ENCODE data around the gene GPR141.

DNA sequence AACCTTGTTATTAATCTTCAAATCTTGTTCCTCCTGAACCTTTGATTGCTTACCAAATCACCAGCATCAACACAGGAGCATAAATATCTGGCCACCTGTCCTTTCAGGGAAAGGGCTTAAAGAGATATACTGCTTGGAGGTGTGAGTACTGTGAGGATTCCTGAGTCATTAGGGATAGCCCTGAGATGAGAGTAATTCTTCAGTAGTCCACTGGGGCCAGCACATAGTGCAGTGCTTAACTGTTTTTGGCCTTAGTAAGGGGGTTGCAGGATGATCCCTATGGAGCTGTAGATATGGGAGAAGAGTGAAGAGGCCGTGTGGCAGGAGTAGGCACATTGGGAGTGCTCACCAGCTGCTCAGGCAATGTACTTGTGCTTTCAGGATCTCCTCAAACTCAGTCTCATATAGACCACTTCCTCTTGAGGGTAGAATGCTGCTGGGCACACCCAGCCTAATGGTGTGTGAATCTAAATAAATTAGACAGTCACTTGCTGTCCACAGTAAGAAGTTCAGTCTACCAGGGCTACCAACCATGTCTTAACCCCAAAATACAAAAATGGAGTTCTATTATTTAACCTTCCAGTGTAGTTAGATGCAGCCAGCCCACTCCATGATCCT, 26.5 kb upstream of the GPR141 start:
- TF ChIP-seq, protein P1, sequence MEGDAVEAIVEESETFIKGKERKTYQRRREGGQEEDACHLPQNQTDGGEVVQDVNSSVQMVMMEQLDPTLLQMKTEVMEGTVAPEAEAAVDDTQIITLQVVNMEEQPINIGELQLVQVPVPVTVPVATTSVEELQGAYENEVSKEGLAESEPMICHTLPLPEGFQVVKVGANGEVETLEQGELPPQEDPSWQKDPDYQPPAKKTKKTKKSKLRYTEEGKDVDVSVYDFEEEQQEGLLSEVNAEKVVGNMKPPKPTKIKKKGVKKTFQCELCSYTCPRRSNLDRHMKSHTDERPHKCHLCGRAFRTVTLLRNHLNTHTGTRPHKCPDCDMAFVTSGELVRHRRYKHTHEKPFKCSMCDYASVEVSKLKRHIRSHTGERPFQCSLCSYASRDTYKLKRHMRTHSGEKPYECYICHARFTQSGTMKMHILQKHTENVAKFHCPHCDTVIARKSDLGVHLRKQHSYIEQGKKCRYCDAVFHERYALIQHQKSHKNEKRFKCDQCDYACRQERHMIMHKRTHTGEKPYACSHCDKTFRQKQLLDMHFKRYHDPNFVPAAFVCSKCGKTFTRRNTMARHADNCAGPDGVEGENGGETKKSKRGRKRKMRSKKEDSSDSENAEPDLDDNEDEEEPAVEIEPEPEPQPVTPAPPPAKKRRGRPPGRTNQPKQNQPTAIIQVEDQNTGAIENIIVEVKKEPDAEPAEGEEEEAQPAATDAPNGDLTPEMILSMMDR (IDR thresholded peaks at IDR 0.05) = no peak
- TF ChIP-seq POLR2A (IDR thresholded peaks at IDR 0.05) = no peak
